Muscle layer of duodenum (tissue), 2 donors: ENCODE results near the gene ASCC3.

ENCODE experiments used
- H3K27ac ChIP-seq: one replicate; pipeline ENCODE4 v1.7.0; 2013; ENCODE audit warnings: mild to moderate bottlenecking, low read length
- H3K27me3 ChIP-seq: one replicate; pipeline ENCODE4 v1.7.0; 2013; ENCODE audit warnings: low read depth, mild to moderate bottlenecking, control low read depth, low read length
- H3K36me3 ChIP-seq, 2 donors: one replicate each; pipeline ENCODE4 v1.7.0; 2013; ENCODE audit warnings: low read length in 2 of 2, control low read depth in 1 of 2, mild to moderate bottlenecking in 1 of 2; ENCODE audit not compliant: insufficient read depth in 2 of 2, control insufficient read depth in 1 of 2
- H3K4me1 ChIP-seq, 2 donors: one replicate each; pipeline ENCODE4 v1.7.0; 2013; ENCODE audit warnings: low read length in 2 of 2, mild to moderate bottlenecking in 2 of 2, control low read depth in 1 of 2, moderate library complexity in 1 of 2; ENCODE audit not compliant: insufficient read depth in 2 of 2, control insufficient read depth in 1 of 2
- H3K4me3 ChIP-seq, 2 donors: one replicate each; pipeline ENCODE4 v1.7.0; 2013; ENCODE audit warnings: low read length in 2 of 2, low read depth in 1 of 2, mild to moderate bottlenecking in 1 of 2
- H3K9me3 ChIP-seq, 2 donors: one replicate each; pipeline ENCODE4 v1.7.0; 2013; ENCODE audit warnings: low read length in 2 of 2, control low read depth in 1 of 2, mild to moderate bottlenecking in 1 of 2; ENCODE audit not compliant: control insufficient read depth in 1 of 2
- donor health status: healthy.

Gene ASCC3

DNA sequence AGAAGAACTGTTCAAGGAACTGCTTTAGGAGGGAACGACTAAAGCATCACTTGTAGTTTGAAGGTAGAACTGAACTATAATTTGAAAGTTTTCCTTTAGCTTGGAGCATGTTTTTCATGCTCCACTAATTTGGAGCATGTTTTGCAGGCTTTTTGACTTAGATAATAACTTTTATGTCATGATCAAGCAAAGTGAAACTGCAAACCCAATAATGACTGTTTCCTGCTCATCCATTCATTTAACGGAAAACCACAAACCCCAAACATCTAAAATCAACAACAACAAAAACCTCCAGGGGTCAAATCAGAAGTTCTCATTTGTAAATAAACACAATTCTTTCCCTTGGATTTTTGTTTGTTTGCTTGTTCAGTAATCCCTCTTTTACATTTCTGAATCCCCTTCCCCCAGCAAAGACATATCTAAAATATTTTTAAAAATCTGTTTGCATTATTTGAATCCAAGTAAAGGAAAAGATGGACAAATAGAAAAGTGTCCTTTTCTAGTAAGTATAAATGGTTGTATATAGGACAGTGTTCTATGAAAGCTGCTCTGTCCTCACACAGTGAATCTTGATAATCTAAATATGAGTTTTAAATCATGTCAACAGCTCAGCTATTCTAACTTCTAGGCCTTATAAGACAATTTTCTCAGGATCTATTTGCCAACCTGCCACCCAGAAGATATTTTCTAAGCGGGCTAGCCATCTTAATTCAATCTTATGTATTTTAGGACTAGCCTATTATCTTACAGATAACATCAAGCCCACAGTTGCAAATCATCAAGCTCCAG, 419.0 kb downstream of the ASCC3 start:
- no peaks in the 10 kb centered on the region for H3K36me3 ChIP-seq
- H3K4me3 ChIP-seq, result no peak overlapping the region
- H3K27me3 ChIP-seq, result peaks cover 97% of the 10 kb centered on the region
- H3K27ac ChIP-seq, result no peak overlapping the region
- peaks cover 0 to 3% of the 10 kb centered on the region in 2 donors for H3K9me3 ChIP-seq
- H3K4me1 ChIP-seq, result peaks cover 0 to 28% of the 10 kb centered on the region in 2 donors

DNA sequence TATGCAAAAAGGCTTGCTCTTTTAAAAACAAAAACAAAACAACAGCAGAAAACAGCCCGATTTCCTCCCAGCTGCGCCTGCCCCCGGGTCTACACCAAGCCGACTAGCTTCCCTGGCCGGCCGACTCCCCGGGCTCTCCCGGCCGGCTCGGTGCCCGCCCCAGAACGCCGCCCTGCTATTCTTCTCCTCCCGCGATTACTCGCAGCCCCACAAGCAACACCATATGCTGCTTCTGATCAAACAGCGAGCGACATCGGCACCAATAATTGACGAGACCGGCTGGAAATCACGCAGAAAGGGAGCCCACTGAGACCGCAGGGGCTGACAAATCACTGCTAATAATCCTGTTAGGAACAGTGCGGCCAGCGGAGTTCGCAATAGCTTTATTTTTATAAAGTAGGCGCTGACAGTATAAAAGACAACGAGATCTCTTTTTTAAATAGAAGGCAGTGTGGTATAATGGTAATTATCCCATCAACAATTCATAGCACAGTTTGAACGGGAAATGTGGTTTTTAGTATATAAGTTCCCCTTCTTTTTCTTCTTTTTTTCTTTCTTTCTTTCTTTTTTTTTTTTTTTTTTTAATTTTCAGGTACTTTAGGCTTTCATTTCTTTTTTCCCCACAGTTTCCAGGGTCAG, 419.7 kb downstream of the ASCC3 start:
- Histone ChIP-seq H3K27me3 (peaks cover 97% of the 10 kb centered on the region), H3K36me3 (no peaks in the 10 kb centered on the region), H3K9me3 (peaks cover 3 to 4% of the 10 kb centered on the region in 2 donors), H3K4me1 (peaks cover 0 to 28% of the 10 kb centered on the region in 2 donors), H3K4me3 (no peak overlapping the region), H3K27ac (no peak overlapping the region)

DNA sequence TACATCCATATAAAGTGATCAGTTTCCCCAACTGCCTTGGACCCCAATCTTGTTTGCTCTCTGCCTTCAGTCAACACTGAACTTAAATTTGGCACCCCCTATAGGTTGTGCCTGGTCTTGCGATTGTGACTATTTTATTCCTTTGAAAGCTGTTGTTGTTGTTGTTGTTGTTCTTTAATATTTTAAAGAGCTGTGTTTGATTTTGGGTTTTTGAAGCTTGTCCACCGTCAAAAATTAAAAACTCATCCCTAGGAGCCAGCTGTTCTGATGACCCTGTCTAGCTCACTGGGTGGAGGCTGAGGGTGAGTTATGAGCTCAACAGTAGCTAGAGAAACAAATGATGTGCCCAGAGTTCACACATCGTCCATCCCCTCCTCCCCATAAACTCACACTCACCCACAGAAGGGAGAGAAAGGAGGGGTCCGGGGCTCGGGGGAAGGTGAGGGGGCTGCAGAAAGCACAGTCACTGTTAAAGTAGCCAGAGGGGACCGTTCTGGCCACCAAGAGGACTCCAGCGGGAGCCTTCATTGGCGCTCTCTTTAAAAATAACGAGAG, 420.4 kb downstream of the ASCC3 start:
- peaks cover 0 to 31% of the 10 kb centered on the region in 2 donors for H3K4me1 ChIP-seq

DNA sequence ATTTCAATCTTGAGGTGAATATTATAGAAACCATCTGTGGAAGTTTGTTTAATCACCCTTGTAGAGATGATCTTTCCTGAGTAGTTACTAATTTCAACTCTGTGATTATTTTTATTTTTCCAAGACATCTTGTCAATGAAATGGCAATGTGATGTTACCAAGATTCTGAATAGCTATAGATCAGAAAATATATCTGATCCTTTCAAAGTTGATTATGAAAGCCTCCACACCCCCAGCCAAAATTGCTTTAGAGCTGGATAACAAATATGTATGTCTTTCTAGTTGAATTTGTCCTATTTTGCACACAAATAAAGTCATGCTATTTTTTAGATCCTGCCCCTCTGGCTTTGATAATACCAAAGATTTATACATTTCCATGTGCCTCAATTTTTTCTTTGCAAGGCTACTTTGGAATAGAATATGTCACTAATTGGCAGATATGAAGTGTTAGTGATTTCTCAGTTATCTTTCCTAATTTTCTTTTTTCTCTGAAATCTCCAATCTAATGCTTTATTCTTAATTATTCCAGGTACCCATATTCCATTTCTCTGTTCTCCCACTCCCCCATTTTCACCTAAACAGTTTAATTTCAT, 421.4 kb downstream of the ASCC3 start:
- Histone ChIP-seq H3K9me3 (peaks cover 3 to 4% of the 10 kb centered on the region in 2 donors), H3K36me3 (no peaks in the 10 kb centered on the region), H3K4me1 (peaks cover 0 to 24% of the 10 kb centered on the region in 2 donors), H3K27me3 (peaks cover 97% of the 10 kb centered on the region), H3K27ac (no peak overlapping the region), H3K4me3 (no peak overlapping the region)

More for the DNA sequence above, 420.4 kb downstream of the ASCC3 start:
- Histone ChIP-seq H3K4me3 (no peak overlapping the region), H3K9me3 (peaks cover 3 to 4% of the 10 kb centered on the region in 2 donors), H3K27me3 (peaks cover 97% of the 10 kb centered on the region), H3K27ac (no peak overlapping the region), H3K36me3 (no peaks in the 10 kb centered on the region)

DNA sequence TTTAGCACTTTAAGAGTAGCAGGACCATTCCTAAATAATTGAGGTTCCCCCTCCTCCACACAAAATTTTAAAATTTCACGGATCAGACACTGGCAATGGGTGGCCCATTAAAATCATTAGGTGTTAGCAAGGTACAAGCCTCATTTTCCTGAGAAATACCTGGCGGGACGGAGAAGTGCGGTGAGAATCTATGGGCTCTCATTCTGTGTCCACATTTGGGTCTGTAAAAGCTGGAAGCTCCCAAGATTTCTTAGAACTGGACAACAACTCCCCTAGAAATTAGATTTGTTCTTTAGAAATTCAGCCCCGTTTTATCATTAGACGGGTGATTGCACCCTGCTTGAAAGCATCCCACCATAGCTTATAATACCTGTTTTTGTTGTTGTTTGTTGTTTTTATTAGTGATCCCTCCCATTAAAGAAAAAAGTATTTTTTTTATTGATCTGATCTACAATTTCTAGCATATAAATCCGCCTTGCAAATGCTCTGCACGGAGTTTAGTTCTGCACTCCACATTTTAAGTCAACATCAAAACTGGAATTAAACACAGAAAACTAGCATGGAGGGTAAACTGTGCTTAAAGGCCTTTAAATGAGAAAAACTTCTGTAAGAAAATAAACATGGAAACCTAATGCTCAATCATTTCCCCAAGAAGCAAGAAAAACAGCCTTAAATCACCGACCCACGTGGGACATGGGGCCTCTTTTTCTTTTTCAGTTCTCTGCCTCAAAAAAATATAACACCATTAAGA, 422.1 kb downstream of the ASCC3 start:
- Histone ChIP-seq H3K4me3 (no peak overlapping the region), H3K4me1 (peaks cover 0 to 20% of the 10 kb centered on the region in 2 donors), H3K36me3 (no peaks in the 10 kb centered on the region), H3K27ac (no peak overlapping the region), H3K27me3 (peaks cover 97% of the 10 kb centered on the region), H3K9me3 (peaks cover 3 to 4% of the 10 kb centered on the region in 2 donors)
